Measurements from ENCODE around the gene XBP1.
"Not testable (repeated sequence)": the region's sequence is repeated elsewhere in the genome, so short reads cannot be mapped to it uniquely, and the experiment has no call there.

The XBP1 gene

GRCh38 chr22:28769394-28770085, 30.8 kb downstream of the XBP1 start:
- TF ChIP-seq CTCF (IDR thresholded peaks at IDR 0.05; ENCODE audit: low read depth, low read length), result no peak
- Histone ChIP-seq H3K9me3 (ENCODE audit: severe bottlenecking) (peaks cover 3% of the 10 kb centered on the region), H3K36me3 (peaks cover 3% of the 10 kb centered on the region), H3K4me3 (ENCODE audit: low read depth, low read length) (no peak overlapping the region), H3K27me3 (ENCODE audit: insufficient read depth, low read depth, severe bottlenecking) (no peaks in the 10 kb centered on the region), H3K27ac (no peak overlapping the region)
- DNase-seq, result no peak

GRCh38 chr22:28768701-28769393, 31.5 kb downstream of the XBP1 start:
- Histone ChIP-seq H3K27ac (no peak overlapping the region), H3K4me3 (ENCODE audit: low read depth, low read length) (no peak overlapping the region), H3K27me3 (ENCODE audit: insufficient read depth, low read depth, severe bottlenecking) (no peaks in the 10 kb centered on the region), H3K36me3 (no peaks in the 10 kb centered on the region), H3K9me3 (ENCODE audit: severe bottlenecking) (peaks cover 3% of the 10 kb centered on the region)
- DNase-seq, result no peak
- TF ChIP-seq CTCF (IDR thresholded peaks at IDR 0.05; ENCODE audit: low read depth, low read length), result no peak

- Histone ChIP-seq H3K27me3 (ENCODE audit: insufficient read depth, low read depth, severe bottlenecking) (no peaks in the 10 kb centered on the region), H3K4me3 (ENCODE audit: low read depth, low read length) (no peak overlapping the region), H3K9me3 (ENCODE audit: severe bottlenecking) (peaks cover 3% of the 10 kb centered on the region), H3K27ac (no peak overlapping the region), H3K36me3 (no peaks in the 10 kb centered on the region)
- no peak for DNase-seq
- TF ChIP-seq CTCF (IDR thresholded peaks at IDR 0.05; ENCODE audit: low read depth, low read length), result no peak
These were observed 33.7 kb downstream of the XBP1 start for GRCh38 chr22:28766628-28767027.

- not testable (repeated sequence) for H3K9me3 ChIP-seq (ENCODE audit: severe bottlenecking); H3K27me3 ChIP-seq (ENCODE audit: insufficient read depth, low read depth, severe bottlenecking); H3K36me3 ChIP-seq; H3K4me3 ChIP-seq (ENCODE audit: low read depth, low read length); DNase-seq; H3K27ac ChIP-seq
These were observed 38.4 kb downstream of the XBP1 start for GRCh38 chr22:28762000-28762399.

GRCh38 chr22:28761449-28761755, 39.0 kb downstream of the XBP1 start:
- Histone ChIP-seq H3K36me3 (no peaks in the 10 kb centered on the region), H3K27ac (no peak overlapping the region), H3K9me3 (ENCODE audit: severe bottlenecking) (no peaks in the 10 kb centered on the region), H3K4me3 (ENCODE audit: low read depth, low read length) (no peak overlapping the region), H3K27me3 (ENCODE audit: insufficient read depth, low read depth, severe bottlenecking) (no peaks in the 10 kb centered on the region)
- no peak for TF ChIP-seq CTCF (IDR thresholded peaks at IDR 0.05; ENCODE audit: low read depth, low read length)
- no peak for DNase-seq

GRCh38 chr22:28759861-28760560, 40.4 kb downstream of the XBP1 start:
- Histone ChIP-seq H3K27me3 (ENCODE audit: insufficient read depth, low read depth, severe bottlenecking) (no peaks in the 10 kb centered on the region), H3K36me3 (no peaks in the 10 kb centered on the region), H3K9me3 (ENCODE audit: severe bottlenecking) (no peaks in the 10 kb centered on the region), H3K4me3 (ENCODE audit: low read depth, low read length) (no peak overlapping the region), H3K27ac (no peak overlapping the region)
- no peak for TF ChIP-seq CTCF (IDR thresholded peaks at IDR 0.05; ENCODE audit: low read depth, low read length)
- no peak for DNase-seq

- H3K27me3 ChIP-seq (ENCODE audit: insufficient read depth, low read depth, severe bottlenecking); H3K27ac ChIP-seq; H3K36me3 ChIP-seq; H3K4me3 ChIP-seq (ENCODE audit: low read depth, low read length); H3K9me3 ChIP-seq (ENCODE audit: severe bottlenecking); DNase-seq: not testable (repeated sequence)
These were observed 45.9 kb downstream of the XBP1 start for GRCh38 chr22:28754512-28754911.

Data from WERI-Rb-1 (cell line).